HepG2 (cell line): ENCODE results near the gene ALCAM.

Experiments
- BHLHE40 ChIP-seq: IDR thresholded peaks from 2 replicates; pipeline ENCODE4 v1.6.1; 2011; ENCODE audit warnings: low read length, improper control_type of control experiment
- ELF1 ChIP-seq: sonication (generic); formaldehyde crosslinking; IDR thresholded peaks from 2 replicates; pipeline ENCODE4 v1.4.0; 2020; ENCODE audit warnings: missing genetic modification reagents
- MYC ChIP-seq: sonication (generic); formaldehyde crosslinking; IDR thresholded peaks from 2 replicates; pipeline ENCODE4 v1.9.0; 2021; ENCODE audit warnings: missing genetic modification reagents, borderline replicate concordance
- POLR2A ChIP-seq, 2 experiments: IDR thresholded peaks; 2 replicates each; pipeline ENCODE4 v1.6.1; 2011; ENCODE audit warnings: low read depth in 2 of 2, low read length in 2 of 2, mild to moderate bottlenecking in 1 of 2, moderate library complexity in 1 of 2; ENCODE audit not compliant: insufficient read depth in 1 of 2
- POLR2AphosphoS5 ChIP-seq: IDR thresholded peaks from 2 replicates; pipeline ENCODE4 v1.6.1; 2012; ENCODE audit warnings: low read depth, low read length
- TARDBP ChIP-seq: sonication (generic); formaldehyde crosslinking; IDR thresholded peaks from 2 replicates; pipeline ENCODE4 v1.8.0; 2022; ENCODE audit warnings: mild to moderate bottlenecking, missing genetic modification reagents
- WIZ ChIP-seq: sonication (generic); formaldehyde crosslinking; IDR thresholded peaks from 2 replicates; pipeline ENCODE4 v1.5.1; 2020; ENCODE audit warnings: mild to moderate bottlenecking, missing genetic modification reagents
- ZNF292 ChIP-seq: sonication (generic); formaldehyde crosslinking; IDR thresholded peaks from 2 replicates; pipeline ENCODE4 v1.8.1; 2022; ENCODE audit warnings: mild to moderate bottlenecking, low read depth, missing genetic modification reagents, borderline replicate concordance
- TF ChIP-seq, protein P1 (sequence below): sonication (generic); formaldehyde crosslinking; IDR thresholded peaks from 2 replicates; pipeline ENCODE4 v1.4.0; 2020; ENCODE audit warnings: missing genetic modification reagents, borderline replicate concordance

DNA sequence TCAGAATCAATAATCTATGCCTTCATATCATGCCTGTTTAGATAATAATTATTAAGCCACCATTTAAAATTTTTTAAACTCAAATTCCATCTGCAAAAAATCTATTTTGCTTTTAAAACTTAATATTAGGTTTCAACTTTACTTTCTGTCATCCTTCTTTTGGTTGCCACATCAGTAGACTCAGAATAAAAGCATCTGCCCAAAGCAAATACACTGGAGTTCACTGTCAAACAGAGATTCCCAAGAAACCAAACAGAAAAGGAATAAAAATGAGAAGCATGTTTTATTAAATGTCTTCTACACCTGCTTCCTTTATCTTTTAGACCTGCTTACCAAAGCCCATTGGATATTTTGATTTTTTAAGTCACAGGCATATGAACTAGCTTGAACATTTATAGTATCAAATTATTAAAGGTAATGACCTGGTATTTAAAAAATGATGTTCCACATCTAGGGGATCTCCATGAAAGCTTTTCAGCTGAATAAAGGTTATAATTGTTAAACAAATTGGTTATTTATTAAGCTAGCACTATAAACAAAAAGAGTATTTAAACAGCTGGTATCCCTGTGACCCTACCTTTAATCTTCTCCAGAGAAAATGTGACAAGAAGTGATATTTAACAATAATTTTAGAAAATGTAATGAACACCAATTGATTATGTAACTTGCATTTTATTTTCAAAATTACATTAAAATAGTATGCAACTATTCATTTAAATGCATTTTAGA is 62.5 kb downstream of the ALCAM start:
- TF ChIP-seq ZNF292 (CRISPR knock-in tag): no peak
- TF ChIP-seq BHLHE40: no peak
- TF ChIP-seq POLR2A (IDR thresholded peaks at IDR 0.05; ENCODE audit: insufficient read depth in 1 of 2, low read depth in 2 of 2, low read length in 2 of 2): no peak
- no peak for TF ChIP-seq ELF1 (CRISPR knock-in tag)
- TF ChIP-seq, protein P1, sequence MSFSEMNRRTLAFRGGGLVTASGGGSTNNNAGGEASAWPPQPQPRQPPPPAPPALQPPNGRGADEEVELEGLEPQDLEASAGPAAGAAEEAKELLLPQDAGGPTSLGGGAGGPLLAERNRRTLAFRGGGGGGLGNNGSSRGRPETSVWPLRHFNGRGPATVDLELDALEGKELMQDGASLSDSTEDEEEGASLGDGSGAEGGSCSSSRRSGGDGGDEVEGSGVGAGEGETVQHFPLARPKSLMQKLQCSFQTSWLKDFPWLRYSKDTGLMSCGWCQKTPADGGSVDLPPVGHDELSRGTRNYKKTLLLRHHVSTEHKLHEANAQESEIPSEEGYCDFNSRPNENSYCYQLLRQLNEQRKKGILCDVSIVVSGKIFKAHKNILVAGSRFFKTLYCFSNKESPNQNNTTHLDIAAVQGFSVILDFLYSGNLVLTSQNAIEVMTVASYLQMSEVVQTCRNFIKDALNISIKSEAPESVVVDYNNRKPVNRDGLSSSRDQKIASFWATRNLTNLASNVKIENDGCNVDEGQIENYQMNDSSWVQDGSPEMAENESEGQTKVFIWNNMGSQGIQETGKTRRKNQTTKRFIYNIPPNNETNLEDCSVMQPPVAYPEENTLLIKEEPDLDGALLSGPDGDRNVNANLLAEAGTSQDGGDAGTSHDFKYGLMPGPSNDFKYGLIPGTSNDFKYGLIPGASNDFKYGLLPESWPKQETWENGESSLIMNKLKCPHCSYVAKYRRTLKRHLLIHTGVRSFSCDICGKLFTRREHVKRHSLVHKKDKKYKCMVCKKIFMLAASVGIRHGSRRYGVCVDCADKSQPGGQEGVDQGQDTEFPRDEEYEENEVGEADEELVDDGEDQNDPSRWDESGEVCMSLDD (CRISPR knock-in tag): no peak
- TF ChIP-seq MYC (CRISPR knock-in tag): no peak
- TF ChIP-seq TARDBP (CRISPR knock-in tag): no peak
- no peak for TF ChIP-seq WIZ (CRISPR knock-in tag)
- TF ChIP-seq POLR2AphosphoS5: no peak
